Activated T-cell treated with anti-CD3 and anti-CD28 coated beads, Interleukin-2, amount 50 U/mL, for 48 hours (primary cell): Measurements from ENCODE around the gene CFAP141.
A peak's percentile ranks its signal among the peaks of the same experiment; 100 is the strongest.

Experiments
- DNase-seq, 2 experiments: peaks; one replicate each; pipeline ENCODE4 v3.0.0-alpha.2; 2020

CFAP141 gene

DNA sequence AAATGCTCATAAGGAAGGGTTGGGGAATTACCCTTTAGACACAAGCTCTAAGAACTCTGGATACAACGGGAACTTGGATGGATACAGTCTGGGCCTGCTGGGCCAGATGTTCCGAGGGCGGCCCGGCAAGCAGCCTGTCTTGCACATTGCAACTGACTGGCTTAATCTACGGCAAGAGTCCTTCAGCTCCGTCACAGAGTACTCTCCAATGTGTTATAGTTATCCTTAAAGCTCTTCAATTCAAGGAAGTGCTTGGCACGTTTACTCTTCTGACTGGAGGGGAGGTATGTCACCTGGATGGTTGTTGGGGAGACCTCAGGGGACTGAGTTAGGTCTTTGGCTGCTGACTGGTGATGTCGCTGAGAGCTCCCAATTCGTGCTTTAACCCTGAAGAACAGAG, 1.1 kb upstream of the CFAP141 start:
- DNase-seq: no peak

DNA sequence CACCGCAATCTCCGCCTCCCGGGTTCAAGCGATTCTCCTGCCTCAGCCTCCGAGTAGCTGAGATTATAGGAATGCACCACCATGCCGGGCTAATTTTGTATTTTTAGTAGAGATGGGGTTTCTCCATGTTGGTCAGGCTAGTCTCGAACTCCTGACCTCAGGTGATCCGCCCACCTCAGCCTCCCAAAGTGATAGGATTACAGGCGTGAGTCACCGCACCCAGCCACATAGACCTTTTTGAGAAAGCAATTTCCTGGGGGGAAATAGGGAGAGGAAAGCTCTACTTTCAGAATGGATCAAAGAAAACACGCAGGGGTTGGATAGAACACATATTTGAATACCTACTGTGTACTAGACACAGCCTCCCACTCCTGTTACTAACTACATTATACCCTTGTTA, 355 bp downstream of the CFAP141 start:
- peak; percentile 55 for DNase-seq

DNA sequence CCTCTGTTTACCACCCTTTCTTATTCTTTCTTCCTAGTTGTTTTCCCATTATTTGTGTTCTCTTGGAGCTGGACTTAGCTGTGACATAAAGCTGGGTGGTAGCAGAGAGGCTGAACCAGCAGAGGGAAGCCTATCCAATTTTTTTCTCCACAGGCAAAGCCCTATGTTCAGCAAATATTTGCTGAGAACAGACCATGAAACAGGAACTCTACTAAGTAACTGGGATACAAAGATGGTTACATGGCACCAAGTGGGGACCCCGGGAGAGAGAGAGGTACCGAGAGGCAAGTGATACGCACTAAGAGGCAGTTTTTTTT, 6.6 kb downstream of the CFAP141 start:
- DNase-seq: no peak

DNA sequence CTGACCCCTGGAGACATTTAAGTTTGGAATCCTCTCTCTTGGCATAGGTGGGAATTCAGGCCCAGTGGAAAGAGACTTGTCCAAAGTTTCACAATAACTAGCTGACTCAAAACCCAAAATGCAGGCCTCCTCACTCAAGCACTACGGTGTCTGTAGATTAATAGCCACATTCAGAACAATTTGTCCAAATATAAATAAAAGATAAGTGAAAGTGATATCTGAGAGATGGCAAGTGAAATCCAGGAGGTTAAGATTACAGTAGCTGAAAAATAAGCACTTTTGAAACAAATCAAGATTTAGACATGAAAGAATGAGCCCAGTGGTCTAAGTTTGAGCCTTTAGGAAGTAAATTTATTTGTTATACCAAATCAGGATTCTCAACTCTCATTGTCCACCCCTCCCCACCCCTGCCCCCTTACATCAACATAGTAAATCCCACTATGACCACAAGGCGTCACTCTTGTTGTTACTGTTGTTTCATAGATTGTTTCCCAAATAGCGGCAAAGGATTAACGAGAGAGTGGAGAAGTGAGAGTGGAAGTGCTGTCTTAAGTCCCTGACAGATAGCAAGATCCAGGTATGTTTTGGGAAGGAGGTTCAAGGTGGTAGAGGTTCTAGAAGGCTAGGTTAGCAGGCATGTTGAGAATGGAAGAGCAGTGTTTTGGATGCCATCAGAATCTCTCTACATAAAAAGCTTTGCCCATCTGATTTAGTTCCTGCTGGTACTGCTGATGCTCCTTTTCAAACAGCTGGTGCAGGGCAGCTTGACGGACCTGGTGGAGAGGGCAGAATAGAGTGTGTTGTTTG, 7.2 kb downstream of the CFAP141 start:
- DNase-seq: peak; percentile 31 to 38

DNA sequence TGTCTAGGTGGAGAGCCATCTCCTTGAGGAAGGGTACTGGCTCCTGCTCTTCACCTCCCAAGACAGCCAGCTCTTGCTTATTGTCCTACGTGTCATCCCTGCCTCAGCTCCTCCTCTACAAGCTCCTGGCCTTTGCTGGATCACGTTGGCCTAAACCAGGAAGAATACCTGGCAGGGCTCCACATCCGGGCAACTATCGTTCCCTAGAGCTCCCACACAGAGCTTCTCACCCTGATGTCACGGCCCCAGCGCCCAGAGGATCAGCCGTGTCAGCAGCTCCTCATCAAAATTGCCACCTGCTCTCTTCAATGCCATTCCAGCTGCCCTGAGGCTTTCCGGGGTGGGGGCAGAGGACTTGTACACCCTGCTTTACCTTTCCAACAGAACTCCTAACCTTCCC, 12.3 kb downstream of the CFAP141 start:
- DNase-seq: no peak

DNA sequence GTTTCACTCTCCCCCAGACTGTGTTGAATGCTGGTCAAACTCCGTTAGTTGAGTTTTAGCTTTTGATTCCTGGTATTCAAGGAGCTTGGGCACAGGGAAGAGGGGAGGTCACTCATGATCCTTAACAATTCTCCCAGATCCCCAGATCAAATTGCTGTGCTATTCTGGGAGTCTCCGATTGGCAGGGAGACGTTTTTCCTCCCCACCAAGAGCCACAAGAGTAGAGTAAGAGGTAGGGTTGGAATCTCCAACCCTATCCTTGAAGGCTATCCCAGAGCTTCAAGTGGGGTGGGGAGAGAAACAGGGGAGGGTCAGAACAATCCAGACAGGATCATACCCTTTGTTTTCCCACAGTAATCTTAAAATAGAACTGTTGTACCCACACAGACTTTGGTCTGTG, 13.7 kb downstream of the CFAP141 start:
- DNase-seq: no peak

DNA sequence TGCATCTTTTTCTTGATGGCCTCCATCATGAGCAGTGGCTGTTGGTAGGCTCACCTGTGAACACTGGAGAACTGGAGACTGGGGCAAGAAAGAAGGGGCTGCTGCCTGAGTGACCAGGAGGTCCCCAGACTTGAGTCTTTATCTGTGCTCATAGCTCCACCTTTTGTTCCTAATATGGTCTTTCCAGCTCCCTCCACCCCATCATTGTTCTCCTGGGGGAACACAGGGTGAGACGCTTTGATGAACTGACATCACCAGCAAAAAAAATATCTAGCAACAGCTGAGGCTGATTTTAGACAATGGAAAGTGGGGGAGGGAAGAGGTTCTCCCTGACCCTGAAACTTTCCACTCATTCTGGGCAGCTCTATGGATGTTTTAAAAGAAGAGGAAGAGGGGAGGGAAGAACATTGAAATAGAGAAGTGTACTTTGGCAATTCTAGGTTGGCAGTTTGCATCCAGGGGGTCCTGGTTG, 14.1 kb downstream of the CFAP141 start, which contains the start of gene TPM3:
TSS of gene TPM3 (minus strand) at position 111 of the 472 bp plus-strand sequence. CDS start at position 29, 82 bp downstream.
- no peak for DNase-seq

DNA sequence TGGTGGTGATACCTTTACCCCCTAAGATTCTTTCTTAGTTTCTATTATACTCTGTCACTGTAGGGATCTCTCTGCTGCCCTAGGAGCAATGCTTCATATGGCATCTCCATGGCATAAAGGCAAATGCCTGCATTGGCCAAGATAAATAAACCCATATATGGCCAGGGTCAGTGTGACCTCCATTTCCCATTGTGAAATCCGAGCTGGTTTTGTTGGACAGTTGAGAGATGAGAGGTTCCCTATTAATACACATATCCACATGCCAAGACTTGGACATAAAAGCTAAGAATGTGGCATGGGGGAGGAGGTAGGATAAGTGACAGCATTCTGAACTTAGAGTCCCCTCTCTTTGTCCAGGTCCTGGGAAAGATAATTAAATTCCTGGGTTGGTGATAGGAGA, 15.6 kb downstream of the CFAP141 start:
- DNase-seq: no peak

DNA sequence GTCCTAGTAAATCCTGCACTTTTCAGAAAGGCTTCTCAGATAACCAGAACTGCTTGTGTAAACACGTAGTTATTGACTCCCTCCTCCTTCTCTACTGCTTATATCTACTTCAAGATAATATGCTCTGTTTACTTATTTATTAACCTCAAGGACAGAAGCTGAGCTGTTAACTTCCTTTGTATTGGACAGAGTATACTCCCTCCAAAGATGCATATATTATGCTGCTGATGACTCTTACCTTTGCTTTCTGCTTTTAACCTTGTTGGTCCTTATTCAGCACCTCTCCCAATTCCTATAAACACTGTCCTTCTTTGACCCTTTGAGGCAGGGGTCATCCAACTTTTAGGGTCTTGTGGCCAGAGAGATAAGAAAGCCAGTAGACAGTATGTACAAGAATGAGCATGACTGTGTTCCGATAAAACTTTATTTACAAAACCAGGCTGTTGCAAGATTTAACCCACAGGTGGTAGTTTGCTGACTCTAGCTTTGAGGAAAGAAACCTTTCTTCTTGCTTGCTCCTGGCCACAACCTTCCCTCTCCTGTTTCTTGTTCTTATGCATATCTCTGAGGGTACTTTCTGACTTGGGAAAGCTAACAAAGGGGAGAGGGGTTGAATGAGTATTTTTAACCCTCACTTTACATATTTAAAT, 19.2 kb downstream of the CFAP141 start:
- no peak for DNase-seq

DNA sequence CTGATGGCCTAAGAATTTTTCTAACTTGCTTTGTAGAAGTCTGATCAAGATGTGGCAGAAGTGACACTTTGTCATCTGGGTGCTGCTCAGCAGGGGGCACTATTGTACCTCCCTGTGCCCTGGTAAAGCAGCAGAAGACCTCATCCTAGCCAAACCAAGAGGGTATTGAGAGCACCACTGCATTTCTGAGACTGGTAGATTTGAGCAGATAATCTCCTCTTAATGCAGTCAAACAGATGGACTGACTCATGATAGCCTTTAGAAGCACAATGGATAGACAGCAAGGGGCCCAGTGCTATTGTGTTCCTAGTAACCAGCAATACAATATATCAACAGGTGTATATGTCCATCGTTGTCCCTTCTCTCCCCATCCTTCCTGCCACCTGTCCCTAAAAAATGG, 20.0 kb downstream of the CFAP141 start:
- peak; percentile 80 to 83 for DNase-seq

DNA sequence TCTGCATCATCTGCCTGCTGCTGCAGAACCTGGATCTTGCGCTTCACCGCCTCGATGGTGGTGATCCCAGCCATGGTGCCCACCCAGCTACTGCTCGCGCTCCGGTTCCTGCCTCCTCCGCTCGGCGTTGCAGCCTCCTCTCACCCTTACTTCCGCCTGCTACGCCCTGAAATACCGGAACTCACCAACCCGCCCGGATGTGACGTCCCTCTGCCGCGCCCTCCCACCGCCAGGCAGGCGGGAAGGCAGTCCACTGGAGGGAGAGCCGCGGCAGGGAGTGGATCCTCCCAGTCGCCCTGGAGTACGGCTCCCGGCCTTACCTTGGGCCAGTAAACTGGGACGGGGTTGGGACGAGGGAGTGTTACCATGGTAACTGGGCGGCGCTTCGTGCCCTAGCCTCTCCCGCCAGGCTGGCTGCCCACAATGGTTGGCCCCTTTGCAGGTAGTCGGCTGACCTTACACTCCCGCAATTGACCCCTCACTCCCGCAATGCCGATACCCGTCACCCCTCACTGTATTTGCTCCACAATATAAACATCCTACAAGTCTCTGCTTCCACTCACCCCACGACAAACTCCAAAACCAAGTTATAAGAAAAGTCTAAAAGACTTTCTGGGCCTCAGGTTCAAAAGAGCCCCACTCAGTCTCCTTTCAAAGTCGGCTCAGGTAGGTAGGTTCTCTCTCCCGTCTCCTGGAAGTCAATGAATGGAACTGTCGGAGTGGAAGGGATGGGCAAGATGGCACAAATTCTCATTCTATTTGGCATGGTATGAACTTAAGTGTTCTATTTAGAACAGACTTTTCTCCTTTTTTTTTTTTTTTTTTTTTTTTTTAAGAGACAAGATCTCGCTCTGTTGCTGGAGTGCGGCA, 22.9 kb downstream of the CFAP141 start:
- DNase-seq: peak; percentile 98 to 99

DNA sequence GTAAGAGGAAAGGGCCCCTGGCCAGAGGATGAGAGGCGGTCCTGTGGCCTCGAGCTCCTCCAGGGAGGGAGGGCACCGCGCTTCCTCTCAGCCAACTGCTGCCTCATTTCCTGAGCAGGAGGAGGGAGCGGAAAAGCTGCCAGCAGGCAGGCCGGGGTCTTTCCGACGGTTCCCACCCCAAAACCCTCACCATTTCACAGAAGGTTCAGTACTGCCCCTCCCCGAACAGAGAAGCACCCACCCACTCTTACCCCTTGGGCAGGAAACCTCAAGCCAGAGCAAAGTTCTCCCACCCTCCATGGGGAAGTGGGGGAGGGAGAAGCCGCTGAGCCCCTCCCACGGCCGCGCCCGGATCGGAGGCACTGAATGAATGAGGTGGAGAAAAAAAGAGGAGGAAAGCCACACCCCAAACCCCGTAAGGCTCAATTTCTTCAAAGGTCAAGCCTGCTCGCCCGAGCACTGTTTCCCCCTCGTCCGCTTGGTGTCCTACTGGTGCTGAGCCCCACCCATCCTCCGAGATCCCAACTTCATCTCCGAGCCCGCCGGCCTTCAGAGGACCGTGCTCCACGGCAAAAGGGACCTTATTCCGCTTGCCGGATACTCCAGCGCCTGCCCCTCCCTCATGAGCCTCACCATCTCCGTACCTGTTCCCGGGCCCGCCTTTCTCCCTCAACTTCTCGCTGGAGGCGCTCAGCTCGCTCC, 23.6 kb downstream of the CFAP141 start:
- DNase-seq: peak; percentile 88 to 89

DNA sequence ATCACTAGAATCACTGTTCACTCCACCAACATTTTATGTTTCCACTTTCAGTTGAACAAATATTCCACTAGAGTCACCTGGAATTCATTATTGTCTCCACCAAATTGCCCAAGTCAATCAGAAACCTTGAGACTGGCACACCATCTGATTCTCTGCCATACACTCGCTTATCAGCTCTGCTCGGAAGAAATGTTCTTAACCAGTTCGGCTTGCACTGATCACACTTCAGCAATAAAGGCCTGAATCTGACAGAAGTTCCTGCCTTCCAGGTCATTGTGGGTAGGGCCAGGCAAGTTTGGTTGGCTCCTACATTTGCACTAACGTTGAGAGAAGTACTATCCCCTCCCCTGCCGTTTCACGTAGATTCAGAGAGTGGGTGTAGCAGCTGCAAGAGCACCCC, 24.2 kb downstream of the CFAP141 start:
- no peak for DNase-seq

DNA sequence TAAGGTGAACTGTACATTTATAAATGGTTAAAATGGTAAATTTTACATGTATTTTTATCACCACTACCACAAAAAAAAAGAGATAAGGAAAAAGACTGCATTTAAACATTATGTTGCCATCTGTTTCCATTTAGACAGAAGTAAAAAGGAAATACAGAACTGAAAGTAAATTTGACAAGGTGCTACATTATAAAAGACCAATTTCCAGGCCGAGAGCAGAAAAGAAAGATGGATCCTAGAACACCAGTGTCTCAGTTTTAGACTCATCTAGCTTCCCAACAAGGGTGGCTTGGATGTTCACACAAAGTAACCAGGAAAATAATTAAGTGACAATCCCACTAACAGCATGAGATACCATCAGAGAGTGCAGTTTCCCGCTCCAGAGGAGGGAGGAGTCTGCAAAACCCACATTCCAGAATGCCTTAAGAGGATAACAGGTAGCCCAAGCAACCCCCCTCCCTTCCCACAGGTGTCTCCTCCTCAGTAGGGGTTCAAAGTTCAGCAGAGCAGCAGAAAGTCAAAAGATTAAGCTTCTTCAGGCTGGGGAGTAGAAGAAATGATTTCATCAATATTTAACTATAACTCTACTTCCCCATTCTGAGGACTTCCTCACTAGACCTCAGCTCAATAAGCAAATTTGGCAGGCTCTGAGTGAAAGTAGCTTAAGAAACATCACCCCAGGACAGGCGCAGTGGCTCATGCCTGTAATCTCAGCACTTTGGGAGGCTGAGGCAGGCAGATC, 26.0 kb downstream of the CFAP141 start:
- DNase-seq: no peak

DNA sequence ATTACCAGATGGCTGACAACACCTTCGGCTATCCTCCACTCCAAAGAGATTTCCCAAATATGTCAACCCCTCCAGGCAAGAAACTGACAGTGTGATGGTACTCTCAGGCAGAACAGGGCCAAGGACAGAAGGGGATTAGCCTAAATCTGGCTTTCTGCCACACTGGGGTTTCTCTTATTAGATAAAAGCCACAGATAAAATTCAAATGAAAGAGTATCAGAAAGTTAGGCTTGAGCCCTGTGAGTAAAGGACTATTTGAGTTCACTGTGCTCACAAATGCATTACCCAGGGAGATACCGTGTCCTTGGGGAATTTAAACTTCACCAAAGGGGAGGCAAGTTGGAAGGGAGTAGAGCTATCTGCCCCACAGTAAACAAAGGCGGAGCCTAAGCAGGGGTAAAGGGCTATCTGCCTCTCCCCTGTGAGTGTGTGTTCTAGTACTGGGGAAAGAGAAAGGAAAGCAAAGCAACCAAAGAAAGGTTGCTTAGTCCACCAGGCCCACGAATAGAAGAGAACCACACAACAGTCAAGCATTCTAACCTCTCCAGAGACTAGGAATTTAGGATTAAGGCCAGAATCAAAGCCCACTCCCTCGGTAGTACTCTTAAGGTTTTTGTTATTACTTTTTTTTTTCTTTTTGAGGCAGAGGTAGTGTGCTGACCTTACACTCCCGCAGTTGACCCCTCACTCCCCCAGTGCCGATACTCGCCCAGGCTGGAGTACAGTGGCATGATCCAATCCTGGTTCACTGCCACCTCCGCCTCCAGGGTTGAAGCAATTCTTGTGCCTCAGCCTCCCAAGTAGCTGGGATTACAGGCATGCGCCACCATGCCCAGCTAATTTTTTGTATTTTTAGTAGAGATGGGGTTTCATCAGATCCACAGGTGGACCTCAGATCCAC, 27.0 kb downstream of the CFAP141 start:
- DNase-seq: no peak

DNA sequence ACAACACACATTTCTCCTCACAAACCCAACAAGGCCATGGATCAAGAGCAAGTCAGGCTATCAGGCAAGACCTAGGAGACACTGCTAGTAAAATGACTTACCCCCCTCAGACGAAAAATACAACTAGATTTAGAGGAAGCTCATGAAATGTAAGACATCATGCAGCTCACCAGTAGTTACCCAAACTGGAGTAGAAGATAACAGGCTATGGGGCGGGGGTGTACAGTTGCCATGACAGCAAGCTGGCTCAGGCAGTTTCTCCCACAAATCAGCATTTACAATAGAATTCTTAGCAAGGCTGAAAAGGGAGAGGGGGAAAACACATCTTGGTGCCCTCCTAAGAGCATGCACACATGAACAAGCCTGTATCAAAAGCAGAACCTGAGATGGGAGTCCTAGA, 28.1 kb downstream of the CFAP141 start:
- DNase-seq: no peak

DNA sequence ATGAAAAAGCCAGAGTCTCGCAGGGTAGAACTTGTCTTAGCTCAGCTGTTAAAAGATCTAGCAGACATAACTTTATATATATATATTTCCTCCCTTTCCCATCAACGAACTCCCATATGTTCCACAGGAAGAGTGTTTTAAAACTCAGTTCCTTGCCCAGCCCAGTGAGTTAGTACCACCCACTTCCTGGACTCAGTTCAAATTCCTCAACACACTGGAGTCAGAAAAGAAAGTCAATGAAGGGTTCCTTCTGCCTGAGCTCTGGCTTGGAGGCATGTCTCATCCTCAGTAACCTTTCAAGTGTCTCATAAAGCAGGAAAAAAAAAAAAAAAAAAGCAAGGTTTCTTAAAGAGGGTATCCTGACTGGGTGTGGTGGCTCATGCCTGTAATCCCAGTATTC, 29.8 kb downstream of the CFAP141 start:
- DNase-seq: no peak

DNA sequence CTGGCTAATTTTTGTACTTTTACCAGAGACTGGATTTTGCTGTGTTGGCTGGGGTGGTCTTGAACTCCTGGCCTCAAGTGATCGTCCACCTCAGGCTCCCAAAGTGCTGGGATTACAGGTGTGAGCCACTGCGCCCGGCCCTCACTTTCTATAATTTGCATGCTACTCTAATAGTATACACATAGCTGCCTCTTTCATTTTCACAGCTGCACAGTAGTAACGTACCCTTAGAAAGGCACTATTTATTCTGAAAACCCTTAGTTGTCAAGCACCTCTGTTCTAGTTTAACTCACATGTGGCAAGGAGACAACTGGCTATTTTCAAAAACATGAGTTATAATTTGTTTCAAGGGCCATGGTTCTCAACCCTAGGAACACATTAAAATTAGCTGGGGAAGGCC, 31.5 kb downstream of the CFAP141 start:
- no peak for DNase-seq

DNA sequence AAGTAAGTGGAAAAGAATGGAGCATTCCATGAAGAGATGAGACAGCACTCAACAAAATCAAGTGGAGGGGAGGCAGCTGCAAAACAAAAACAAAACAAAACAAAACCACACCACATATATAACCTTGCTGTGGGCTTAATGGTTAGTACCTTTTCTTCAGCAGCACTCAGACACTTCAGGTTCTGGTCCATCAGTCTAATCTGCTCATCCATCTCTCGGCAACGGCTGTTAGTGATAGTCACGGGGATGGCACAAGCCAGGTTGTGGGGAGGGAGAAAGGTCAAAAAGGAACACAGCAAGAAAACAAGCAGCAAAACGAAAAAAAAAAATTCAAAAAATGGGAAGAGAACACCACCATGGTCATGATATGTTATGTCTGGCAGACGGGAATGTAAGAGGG, 34.3 kb downstream of the CFAP141 start:
- DNase-seq: no peak

DNA sequence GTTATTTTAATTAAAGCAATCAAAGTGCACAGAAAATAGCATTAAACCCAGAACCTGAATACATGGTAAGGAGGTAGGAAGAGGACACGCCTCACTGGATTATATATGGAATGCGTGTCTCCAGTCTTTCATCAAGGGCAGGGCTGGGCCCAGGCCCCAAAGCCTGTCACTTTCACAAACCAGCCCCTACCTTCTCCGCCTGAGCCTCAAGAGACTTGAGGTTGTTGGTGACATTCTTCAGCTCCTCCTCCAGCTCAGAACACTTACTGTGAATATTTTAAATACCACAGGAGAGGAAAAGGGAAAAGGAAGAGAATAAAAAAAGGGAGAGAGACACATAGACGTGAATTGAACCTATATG, 34.9 kb downstream of the CFAP141 start:
- no peak for DNase-seq

DNA sequence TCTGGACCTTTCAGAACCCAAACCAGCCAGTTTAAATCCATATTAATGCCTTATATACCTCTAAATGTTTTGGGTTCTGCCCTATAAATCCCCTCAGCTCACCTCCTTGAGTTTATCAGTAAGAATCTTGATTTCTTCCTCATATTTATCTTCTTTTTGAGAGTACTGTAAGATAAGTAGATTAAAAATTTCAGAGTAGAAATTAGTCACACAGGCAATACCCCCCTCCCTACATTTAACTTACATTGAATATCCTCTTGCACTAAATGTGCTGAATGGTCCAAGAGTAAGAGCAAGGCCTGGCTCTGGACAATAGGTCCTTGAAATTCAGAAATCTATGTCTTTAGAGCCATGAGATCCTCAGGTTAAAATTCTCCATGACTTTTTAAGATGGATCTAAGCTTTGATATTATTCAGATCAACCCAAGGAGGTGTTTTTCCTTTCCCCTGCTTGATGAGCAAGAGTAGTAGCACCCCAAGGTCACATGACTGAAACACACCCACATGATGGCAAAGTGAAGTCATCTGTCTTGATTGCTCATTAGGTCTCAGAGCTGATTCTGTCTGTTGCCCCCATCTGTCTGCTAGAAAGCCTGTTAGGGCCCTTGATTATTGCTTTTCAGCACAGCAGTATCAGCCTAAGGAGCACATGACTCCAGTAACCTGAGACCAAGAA, 35.4 kb downstream of the CFAP141 start:
- DNase-seq: peak; percentile 56 to 68
